Small intestine (tissue), 7 donors: ENCODE data around the gene PLK5. TPM values are rescaled to one million over a fixed set of nuclear protein-coding genes. Genes with fewer than 3 reads are reported as not detected.

ENCODE experiments used
- DNase-seq, 2 donors: peaks; one replicate each; pipeline versions ENCODE4 v3.0.0 to v3.0.0-alpha.2; 2013
- FAIRE-seq: peaks from 2 replicates; lab custom pipeline; 2012; peaks lifted over from hg19 to GRCh38; lab: Jason Lieb, UNC
- H3K27ac ChIP-seq, 3 donors: one replicate each; pipeline ENCODE4 v1.5.1; 2013; ENCODE audit warnings: low read length in 2 of 3, mild to moderate bottlenecking in 2 of 3, control low read depth in 1 of 3, inconsistent platforms in 1 of 3, low read depth in 1 of 3, moderate library complexity in 1 of 3
- H3K27me3 ChIP-seq, 3 donors: one replicate each; pipeline ENCODE4 v1.6.1; 2013; ENCODE audit warnings: low read length in 3 of 3, inconsistent platforms in 1 of 3; ENCODE audit not compliant: control insufficient read depth in 3 of 3, insufficient read depth in 3 of 3
- H3K36me3 ChIP-seq, 3 donors: one replicate each; pipeline ENCODE4 v1.6.1; 2013; ENCODE audit warnings: low read length in 3 of 3, inconsistent platforms in 1 of 3, low read depth in 1 of 3, mild to moderate bottlenecking in 1 of 3, moderate library complexity in 1 of 3; ENCODE audit not compliant: control insufficient read depth in 3 of 3, insufficient read depth in 2 of 3
- H3K4me1 ChIP-seq, 3 donors: one replicate each; pipeline ENCODE4 v1.6.1; 2013; ENCODE audit warnings: low read length in 2 of 3, inconsistent platforms in 1 of 3, low read depth in 1 of 3, mild to moderate bottlenecking in 1 of 3, moderate library complexity in 1 of 3; ENCODE audit not compliant: control insufficient read depth in 3 of 3, insufficient read depth in 2 of 3
- H3K4me3 ChIP-seq, 3 donors: one replicate each; pipeline ENCODE4 v1.5.1; 2013; ENCODE audit warnings: low read length in 3 of 3, control low read depth in 1 of 3, inconsistent platforms in 1 of 3, low read depth in 1 of 3, mild to moderate bottlenecking in 1 of 3, moderate library complexity in 1 of 3
- H3K9me3 ChIP-seq, 2 donors: one replicate each; pipeline ENCODE4 v1.6.1; 2013; ENCODE audit warnings: low read depth in 1 of 2, low read length in 1 of 2; ENCODE audit not compliant: control insufficient read depth in 2 of 2, insufficient read depth in 1 of 2
- WGBS, 3 donors: extraction: QIAGEN DNeasy Blood & Tissue Kit; methylation state at CpG; one replicate each; pipeline ENCODE4 v1.1.7; 2013; 5-methylcytosine and 5-hydroxymethylcytosine counted together
- polyA plus RNA-seq, 4 donors: library from polyadenylated mRNA; stranded (reverse) in 3 of 4; unstranded in 1 of 4; fragments of 200-250 nt in 3 of 4; fragments of 120-200 nt in 1 of 4; gene quantifications; one replicate each; pipeline versions ENCODE4 v1.2.1 to v1.2.3, GENCODE V29; 2013
- donor health status: healthy with polysubstance abuse.
- donor health status: control.
- donor health status: control.
- donor health status: Bipolar disorder and iron deficiency.
- donor health status: healthy.

The PLK5 gene
- polyA plus RNA-seq, 4 donors, result 0.15 to 0.25 TPM; not detected in 2

GRCh38 chr19:1549332-1549945 lies 25.6 kb downstream of the PLK5 start:
- DNase-seq, result no peak
- FAIRE-seq, result no peak
- peaks cover 0 to 17% (median 4%) of the 10 kb centered on the region in 3 donors for H3K27me3 ChIP-seq
- H3K9me3 ChIP-seq, result no peaks in the 10 kb centered on the region
- no peaks in the 10 kb centered on the region for H3K4me1 ChIP-seq
- H3K36me3 ChIP-seq, result peaks cover 0 to 5% (median 0%) of the 10 kb centered on the region in 3 donors
- no peak overlapping the region for H3K27ac ChIP-seq
- WGBS, 3 donors, result 78 to 86% (median 81%) methylated on average over 4 of the region's 4 CpGs
- H3K4me3 ChIP-seq, result no peak overlapping the region

GRCh38 chr19:1551068-1552040 lies 27.5 kb downstream of the PLK5 start:
- no peak for DNase-seq
- Histone ChIP-seq H3K9me3 (no peaks in the 10 kb centered on the region), H3K27me3 (peaks cover 0 to 3% (median 0%) of the 10 kb centered on the region in 3 donors), H3K27ac (no peak overlapping the region), H3K4me3 (no peak overlapping the region), H3K36me3 (peaks cover 0 to 10% (median 1%) of the 10 kb centered on the region in 3 donors), H3K4me1 (no peaks in the 10 kb centered on the region)
- FAIRE-seq, result no peak
- WGBS, 3 donors, result 81% methylated on average over 17 of the region's 17 CpGs

GRCh38 chr19:1553415-1553814 lies 29.5 kb downstream of the PLK5 start:
- Histone ChIP-seq H3K27me3 (no peaks in the 10 kb centered on the region), H3K4me1 (no peaks in the 10 kb centered on the region), H3K27ac (no peak overlapping the region), H3K36me3 (peaks cover 0 to 20% (median 3%) of the 10 kb centered on the region in 3 donors), H3K4me3 (no peak overlapping the region), H3K9me3 (no peaks in the 10 kb centered on the region)
- FAIRE-seq, result no peak
- DNase-seq, result no peak
- 74 to 84% (median 83%) methylated on average over 9 to 10 of the region's 10 CpGs for WGBS, 3 donors

- FAIRE-seq, result no peak
Observed at GRCh38 chr19:1554968-1555367, 31.1 kb downstream of the PLK5 start.

GRCh38 chr19:1555487-1556389 lies 31.9 kb downstream of the PLK5 start:
- no peaks in the 10 kb centered on the region for H3K27me3 ChIP-seq
- no peak overlapping the region for H3K4me3 ChIP-seq
- FAIRE-seq (no peak), DNase-seq (no peak)
- 96 to 98% (median 98%) methylated on average over 71 to 121 of the region's 121 CpGs for WGBS, 3 donors
- H3K9me3 ChIP-seq, result no peaks in the 10 kb centered on the region
- no peak overlapping the region for H3K27ac ChIP-seq
- peaks cover 0 to 37% (median 3%) of the 10 kb centered on the region in 3 donors for H3K36me3 ChIP-seq
- no peaks in the 10 kb centered on the region for H3K4me1 ChIP-seq

More at GRCh38 chr19:1554968-1555367, 31.1 kb downstream of the PLK5 start:
- H3K4me3 ChIP-seq, result no peak overlapping the region
- 89 to 91% (median 91%) methylated on average over 24 of the region's 24 CpGs for WGBS, 3 donors
- H3K36me3 ChIP-seq, result peaks cover 0 to 29% (median 3%) of the 10 kb centered on the region in 3 donors
- H3K9me3 ChIP-seq, result no peaks in the 10 kb centered on the region
- no peaks in the 10 kb centered on the region for H3K4me1 ChIP-seq
- no peaks in the 10 kb centered on the region for H3K27me3 ChIP-seq
- DNase-seq, result no peak
- no peak overlapping the region for H3K27ac ChIP-seq

GRCh38 chr19:1556390-1557070 lies 32.7 kb downstream of the PLK5 start:
- Histone ChIP-seq H3K9me3 (no peaks in the 10 kb centered on the region), H3K4me3 (no peak overlapping the region), H3K27ac (no peak overlapping the region), H3K36me3 (peaks cover 0 to 45% (median 3%) of the 10 kb centered on the region in 3 donors), H3K27me3 (no peaks in the 10 kb centered on the region), H3K4me1 (no peaks in the 10 kb centered on the region)
- no peak for FAIRE-seq
- WGBS, 3 donors, result 97 to 98% (median 98%) methylated on average over 54 to 66 of the region's 66 CpGs
- DNase-seq, result no peak

- FAIRE-seq (no peak), DNase-seq (no peak)
- Histone ChIP-seq H3K9me3 (no peaks in the 10 kb centered on the region), H3K4me3 (no peak overlapping the region), H3K27ac (no peak overlapping the region), H3K27me3 (no peaks in the 10 kb centered on the region), H3K4me1 (no peaks in the 10 kb centered on the region), H3K36me3 (peaks cover 0 to 58% (median 3%) of the 10 kb centered on the region in 3 donors)
- WGBS, 3 donors, result 89 to 93% (median 89%) methylated on average over 12 of the region's 12 CpGs
Observed at GRCh38 chr19:1558552-1558951, 34.7 kb downstream of the PLK5 start.
